Measurements from ENCODE around the gene LSAMP.
"Not testable (repeated sequence)": the region's sequence is repeated elsewhere in the genome, so short reads cannot be mapped to it uniquely, and the experiment has no call there.

The LSAMP gene

GRCh38 chr3:116084999-116085791 is 360.1 kb downstream of the LSAMP start:
- DNase-seq: no peak

DNA sequence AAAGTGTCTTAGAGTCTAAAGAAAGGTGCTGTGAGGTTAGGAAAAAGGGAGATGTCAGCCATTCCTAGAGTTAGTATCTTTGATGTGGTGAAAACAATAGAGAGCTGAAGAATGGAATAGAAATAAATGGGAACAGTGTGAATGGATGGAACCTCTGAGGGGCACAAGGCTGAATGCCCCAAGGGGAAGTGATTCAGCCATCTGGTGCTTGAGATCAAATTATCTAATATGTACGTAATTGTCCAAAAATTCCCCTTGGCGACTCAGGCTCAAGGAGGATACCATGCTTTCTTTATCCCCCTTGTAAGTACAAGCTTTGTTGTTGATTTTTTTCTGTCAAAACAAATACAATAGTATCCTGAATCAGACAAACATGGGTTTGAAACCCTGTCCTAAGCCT is 361.6 kb downstream of the LSAMP start:
- no peak for DNase-seq

DNA sequence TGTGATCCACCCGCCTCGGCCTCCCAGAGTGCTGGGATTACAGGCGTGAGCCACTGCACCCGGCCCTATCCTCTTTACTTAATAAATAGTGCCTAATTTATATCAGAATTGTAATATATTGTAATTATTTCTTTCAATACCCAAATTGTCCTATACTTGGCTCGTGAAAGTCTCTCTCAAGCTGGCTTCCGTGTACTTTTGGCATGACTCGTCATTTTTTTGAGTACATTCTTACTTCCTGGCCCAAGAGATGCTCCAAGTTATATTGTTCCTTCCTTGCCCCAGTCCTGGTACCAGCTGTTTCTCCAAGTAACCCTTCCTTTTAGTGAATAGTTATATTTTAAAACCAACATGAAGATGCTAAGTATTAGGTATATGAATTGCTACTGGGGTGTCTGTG is 366.7 kb downstream of the LSAMP start:
- DNase-seq: no peak

GRCh38 chr3:116077557-116077956 is 367.7 kb downstream of the LSAMP start:
- no peak for DNase-seq

DNA sequence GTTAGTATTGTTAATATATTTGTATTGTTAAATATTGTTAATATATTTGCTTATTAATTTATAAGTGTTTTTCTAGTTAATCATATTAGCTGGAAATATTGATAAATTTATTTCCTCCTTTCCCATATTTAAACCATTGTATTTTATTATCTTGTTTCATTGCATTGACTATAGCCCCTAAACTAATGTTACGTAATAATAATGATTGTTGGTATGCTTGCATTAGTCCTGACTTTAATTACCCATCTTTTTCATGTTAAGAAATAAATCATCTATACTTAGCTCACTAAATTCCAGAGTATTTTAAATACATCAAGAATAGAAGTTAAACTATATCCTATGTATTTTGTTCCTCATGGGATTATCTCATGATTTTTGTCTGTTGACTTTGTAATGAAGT is 368.2 kb downstream of the LSAMP start:
- no peak for DNase-seq

DNA sequence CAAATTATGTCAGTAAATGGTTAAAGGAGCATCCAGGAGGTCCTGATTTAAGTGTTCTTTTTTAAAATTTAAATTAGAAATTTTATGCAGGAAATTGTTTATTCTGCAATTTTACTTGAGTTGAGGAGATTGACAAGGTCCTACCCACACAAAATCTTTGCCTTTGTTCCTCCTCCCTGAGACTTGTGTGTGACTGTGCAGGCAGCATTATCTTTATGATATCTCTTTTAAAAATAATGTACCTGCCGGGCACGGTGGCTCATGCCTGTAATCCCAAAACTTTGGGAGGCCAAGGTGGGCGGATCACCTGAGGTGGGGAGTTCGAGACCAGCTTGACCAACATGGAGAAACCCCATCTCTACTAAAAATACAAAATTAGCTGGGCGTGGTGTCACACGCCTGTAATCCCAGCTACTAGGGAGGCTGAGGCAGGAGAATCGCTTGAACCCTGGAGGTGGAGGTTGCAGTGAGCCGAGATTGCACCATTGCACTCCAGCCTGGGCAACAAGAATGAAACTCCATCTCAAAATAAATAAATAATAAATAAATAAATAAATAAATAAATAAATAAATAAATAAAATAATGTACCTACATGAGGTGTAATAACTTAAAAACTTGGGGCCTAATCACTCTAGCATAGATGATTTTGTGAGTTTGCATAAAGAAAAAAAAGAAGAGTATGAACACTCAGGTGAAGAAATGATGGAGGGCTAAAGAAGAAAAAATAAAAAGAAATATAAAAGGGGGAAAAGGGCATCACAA is 374.6 kb downstream of the LSAMP start:
- DNase-seq: not testable (repeated sequence)

- no peak for DNase-seq
Observed at GRCh38 chr3:116070061-116070460, 375.2 kb downstream of the LSAMP start.

GRCh38 chr3:116069024-116069423 is 376.3 kb downstream of the LSAMP start:
- no peak for DNase-seq

DNA sequence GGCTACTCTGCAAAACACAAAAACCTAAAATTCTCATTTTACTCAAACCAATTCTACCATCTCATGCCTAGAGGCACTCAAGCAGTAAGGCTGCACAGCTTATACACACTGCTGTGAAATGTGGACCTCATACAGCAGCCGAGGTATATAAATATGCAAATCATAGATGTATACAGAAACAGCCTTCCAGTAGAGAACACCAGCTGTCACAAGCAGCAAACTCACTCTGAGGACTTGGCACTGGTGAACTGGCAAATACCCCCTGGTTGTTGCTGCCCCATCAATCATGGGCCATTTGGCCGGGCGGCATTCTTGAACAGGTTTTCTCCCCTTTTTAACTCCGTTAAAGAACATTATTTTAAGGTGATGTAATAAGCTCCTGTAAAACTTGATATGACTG is 378.0 kb downstream of the LSAMP start:
- DNase-seq: no peak

DNA sequence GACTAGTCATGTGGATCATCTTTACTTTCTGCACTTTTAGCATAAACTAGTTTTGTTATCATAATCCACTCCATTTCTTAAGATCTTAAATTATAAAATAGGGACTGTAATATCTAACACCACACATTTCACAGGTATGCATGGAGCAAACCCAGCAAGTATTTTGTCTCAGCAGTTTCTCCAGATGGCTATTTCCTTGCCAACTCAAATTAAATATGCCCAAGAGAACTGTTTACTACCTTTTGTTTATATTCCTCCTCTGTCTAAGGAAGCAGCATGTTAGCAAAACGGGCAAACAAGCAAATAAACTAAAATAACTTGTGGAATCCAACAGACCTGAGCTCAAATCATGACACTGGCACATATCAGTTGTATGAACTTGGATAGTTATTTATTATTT is 379.8 kb downstream of the LSAMP start:
- no peak for DNase-seq

GRCh38 chr3:116064646-116065045 is 380.6 kb downstream of the LSAMP start:
- DNase-seq: no peak

- DNase-seq: no peak
Observed at GRCh38 chr3:116059421-116060096, 385.7 kb downstream of the LSAMP start.

GRCh38 chr3:116058844-116059243 is 386.4 kb downstream of the LSAMP start:
- DNase-seq: no peak

DNA sequence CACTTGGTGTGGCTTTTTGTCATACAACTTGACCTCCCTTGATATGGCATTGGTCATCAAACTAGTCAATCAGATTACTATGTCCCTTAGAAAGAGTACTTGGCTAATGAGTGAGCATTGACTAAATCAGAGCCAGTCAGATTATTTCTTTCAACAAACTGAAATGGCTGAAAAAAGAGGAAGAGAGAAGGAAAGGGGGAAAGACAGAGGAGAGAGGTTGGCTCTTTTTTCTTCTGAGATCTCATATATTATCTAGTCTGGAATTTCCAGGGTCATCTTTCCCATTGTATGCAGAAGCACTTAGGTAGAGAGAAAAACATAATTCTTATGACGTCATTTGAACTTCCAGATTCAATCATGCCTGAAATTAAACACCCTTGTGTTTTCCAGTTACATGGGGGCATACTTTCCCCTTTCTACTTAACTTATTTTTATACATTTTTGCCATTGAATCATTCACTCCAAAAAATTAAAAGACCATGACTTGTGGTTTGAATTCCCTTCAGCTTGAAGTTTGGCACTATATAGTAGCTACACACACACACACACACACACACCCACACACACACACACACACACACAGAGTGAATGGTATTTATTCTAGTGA is 387.8 kb downstream of the LSAMP start:
- DNase-seq: no peak

GRCh38 chr3:116056280-116056679 is 389.0 kb downstream of the LSAMP start:
- no peak for DNase-seq

GRCh38 chr3:116053017-116053416 is 392.3 kb downstream of the LSAMP start:
- DNase-seq: no peak

GRCh38 chr3:116052602-116053001 is 392.7 kb downstream of the LSAMP start:
- DNase-seq: no peak

- DNase-seq: no peak
Observed at GRCh38 chr3:116051586-116051985, 393.7 kb downstream of the LSAMP start.

DNA sequence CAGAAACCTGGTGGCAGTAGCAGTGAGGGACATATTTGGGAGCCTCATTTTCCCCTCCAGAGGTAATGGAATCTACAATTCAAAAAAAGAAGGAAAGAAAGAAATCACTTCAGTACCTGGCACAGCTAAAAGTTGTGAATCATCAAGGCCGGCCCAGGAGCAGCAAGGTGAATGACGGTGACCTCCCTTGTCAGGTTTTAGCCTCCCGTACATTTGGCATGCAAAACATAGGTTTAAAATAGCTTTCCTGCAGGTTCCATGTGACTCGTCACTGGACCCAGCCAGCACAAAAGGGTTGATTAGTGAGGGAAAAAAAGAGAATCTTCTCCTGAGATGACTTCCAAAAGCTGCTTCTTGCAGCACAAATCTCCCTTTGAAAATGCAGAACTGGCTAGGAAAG is 394.2 kb downstream of the LSAMP start:
- DNase-seq: no peak

DNA sequence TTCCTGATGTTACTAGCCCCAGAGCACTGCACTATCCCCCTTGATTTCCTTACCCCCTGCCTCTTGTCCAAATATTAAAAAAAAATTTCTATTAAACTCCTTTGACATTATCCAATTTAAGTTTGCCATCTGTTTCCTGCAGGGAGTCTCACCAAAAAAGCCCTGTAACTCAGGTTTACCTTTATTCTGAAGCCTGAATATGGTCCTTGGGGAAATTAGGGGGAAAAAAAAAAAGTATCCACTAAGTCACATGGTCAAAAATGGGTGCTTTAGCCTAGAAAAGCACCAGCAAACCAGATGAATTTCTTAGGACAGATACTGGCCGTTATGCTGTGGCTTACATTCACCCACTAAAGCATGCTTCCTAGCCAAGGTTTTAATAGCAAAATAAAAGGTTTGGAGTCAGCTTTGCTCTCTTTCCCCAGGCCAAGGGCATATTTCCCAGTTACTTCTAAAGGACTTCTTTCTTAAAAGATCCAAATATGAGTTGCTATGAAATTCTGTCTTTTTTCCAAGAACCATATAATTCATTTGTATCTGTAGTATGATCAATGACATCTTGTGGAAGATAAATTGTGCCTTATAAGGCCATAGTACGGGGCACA is 394.9 kb downstream of the LSAMP start:
- DNase-seq: no peak

DNA sequence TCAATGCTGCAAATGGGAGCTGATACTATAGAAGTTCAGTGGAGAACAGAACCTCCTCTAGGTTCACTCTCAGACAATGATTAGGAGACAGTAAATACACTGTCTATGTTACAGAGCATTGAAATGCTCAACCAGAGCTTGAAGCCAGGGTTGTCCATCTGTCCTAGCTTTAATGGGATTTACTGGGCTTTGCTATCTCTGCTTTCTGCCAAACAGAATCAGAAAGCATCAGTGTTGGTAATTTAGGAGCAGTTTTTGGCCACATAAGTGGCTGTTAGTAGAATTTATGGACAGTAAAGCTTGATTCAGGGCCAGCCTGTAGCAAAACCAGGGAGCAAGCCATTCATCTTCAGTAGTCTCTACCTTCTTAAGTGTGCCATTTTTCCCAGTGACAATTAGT is 396.3 kb downstream of the LSAMP start:
- no peak for DNase-seq

- no peak for DNase-seq
Observed at GRCh38 chr3:116046350-116046749, 398.9 kb downstream of the LSAMP start.

- DNase-seq: no peak
Observed at GRCh38 chr3:116045314-116045713, 400.0 kb downstream of the LSAMP start.

Measured in CD4-positive, alpha-beta T cell treated with Interleukin-17A for 1 hour (primary cell).